Ascending aorta (tissue), 2 donors: Measurements from ENCODE around the gene TIE1. TPM values are rescaled to one million over a fixed set of nuclear protein-coding genes. Genes with fewer than 3 reads are reported as not detected.

Experiments used
- DNase-seq, 2 donors: peaks; one replicate each; pipeline ENCODE4 v3.0.0-alpha.2; 2019; ENCODE audit warnings: low spot score in 2 of 2
- H3K27ac ChIP-seq, 2 donors: fragments of 200-600 bp; sonication (generic); one replicate each; pipeline ENCODE4 v1.5.1; 2016 to 2017; ENCODE audit warnings: mild to moderate bottlenecking in 1 of 2
- H3K27me3 ChIP-seq: fragments of 200-600 bp; sonication (generic); one replicate; pipeline ENCODE4 v1.5.1; 2017
- H3K36me3 ChIP-seq, 2 donors: fragments of 200-600 bp; sonication (generic); one replicate each; pipeline ENCODE4 v1.5.1; 2016
- H3K4me1 ChIP-seq, 2 donors: fragments of 200-600 bp; sonication (generic); one replicate each; pipeline ENCODE4 v1.5.1; 2016 to 2017; ENCODE audit warnings: mild to moderate bottlenecking in 1 of 2
- H3K4me3 ChIP-seq, 2 donors: fragments of 200-600 bp; sonication (generic); one replicate each; pipeline ENCODE4 v1.5.1; 2016 to 2017; ENCODE audit warnings: mild to moderate bottlenecking in 1 of 2
- H3K9me3 ChIP-seq, 2 donors: fragments of 200-600 bp; sonication (generic); one replicate each; pipeline ENCODE4 v1.5.1; 2016
- intact Hi-C: fragments of 100-400 bp; cut with DNase I; formaldehyde crosslinking; loops from one replicate; pipeline ENCODE4 v1.15.1; 2023
- total RNA-seq: library from RNA; depleted of rRNA; stranded (reverse); fragments of >200 nt; gene quantifications from one replicate; pipeline ENCODE4 v1.1.0, GENCODE V29; 2016
- TF ChIP-seq, protein P1 (sequence below), 3 experiments: fragments of 200-600 bp in 2 of 3; fragments of 450-650 bp in 1 of 3; sonication (generic) in 2 of 3; IDR thresholded peaks; one replicate each; pipeline ENCODE4 v1.5.1; 2016 to 2019; ENCODE audit warnings: antibody characterized with exemption in 3 of 3, mild to moderate bottlenecking in 1 of 3, moderate library complexity in 1 of 3

TIE1 gene
- total RNA-seq, 1 donor from 2014 or later, result 120 TPM

DNA sequence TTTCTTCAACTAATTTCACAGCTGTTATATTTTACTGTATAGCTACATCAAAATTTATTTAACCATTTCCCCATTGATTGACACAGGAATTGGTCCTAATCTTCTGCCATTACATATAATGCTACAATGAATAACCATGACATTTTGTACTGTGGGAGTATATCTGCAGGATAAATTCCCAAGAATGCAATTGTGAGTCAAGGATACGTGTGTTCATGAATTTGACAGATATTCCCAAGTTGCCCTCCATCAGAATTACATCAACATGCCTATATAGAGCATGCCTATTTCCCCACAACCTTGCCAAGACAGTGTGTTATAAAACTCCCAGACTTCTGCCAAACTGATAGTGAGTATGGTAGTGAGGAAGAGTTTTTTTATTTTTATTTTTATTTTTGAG lies 2.7 kb upstream of the TIE1 start:
- H3K4me3 ChIP-seq, result no peak overlapping the region
- intact Hi-C loops, result no loop called here
- peaks cover 0 to 22% of the 10 kb centered on the region in 2 donors for H3K4me1 ChIP-seq
- H3K36me3 ChIP-seq, result no peaks in the 10 kb centered on the region
- H3K27ac ChIP-seq, result no peak overlapping the region
- H3K9me3 ChIP-seq, result no peaks in the 10 kb centered on the region
- TF ChIP-seq, protein P1, sequence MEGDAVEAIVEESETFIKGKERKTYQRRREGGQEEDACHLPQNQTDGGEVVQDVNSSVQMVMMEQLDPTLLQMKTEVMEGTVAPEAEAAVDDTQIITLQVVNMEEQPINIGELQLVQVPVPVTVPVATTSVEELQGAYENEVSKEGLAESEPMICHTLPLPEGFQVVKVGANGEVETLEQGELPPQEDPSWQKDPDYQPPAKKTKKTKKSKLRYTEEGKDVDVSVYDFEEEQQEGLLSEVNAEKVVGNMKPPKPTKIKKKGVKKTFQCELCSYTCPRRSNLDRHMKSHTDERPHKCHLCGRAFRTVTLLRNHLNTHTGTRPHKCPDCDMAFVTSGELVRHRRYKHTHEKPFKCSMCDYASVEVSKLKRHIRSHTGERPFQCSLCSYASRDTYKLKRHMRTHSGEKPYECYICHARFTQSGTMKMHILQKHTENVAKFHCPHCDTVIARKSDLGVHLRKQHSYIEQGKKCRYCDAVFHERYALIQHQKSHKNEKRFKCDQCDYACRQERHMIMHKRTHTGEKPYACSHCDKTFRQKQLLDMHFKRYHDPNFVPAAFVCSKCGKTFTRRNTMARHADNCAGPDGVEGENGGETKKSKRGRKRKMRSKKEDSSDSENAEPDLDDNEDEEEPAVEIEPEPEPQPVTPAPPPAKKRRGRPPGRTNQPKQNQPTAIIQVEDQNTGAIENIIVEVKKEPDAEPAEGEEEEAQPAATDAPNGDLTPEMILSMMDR (IDR thresholded peaks at IDR 0.05), result no peak
- no peak for DNase-seq
- H3K27me3 ChIP-seq, result no peaks in the 10 kb centered on the region

DNA sequence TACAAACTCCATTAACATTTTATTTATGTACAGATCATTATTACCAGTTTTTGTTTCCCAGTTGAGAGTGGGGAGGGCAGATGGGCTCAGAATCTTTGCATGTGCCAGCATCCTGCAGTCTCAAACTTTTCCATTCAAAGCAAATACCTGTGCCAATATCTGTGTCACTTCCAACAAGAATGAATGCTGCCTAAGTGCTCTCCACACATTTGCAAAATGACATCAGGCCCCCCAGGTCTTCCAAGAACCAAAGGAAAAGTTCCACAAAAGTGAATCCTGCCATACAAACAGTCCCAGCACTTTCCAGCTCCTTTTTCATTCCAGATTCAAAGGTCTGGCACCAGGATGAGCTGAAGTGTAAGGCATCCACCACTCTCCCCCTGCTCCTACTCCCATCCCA lies 1.7 kb upstream of the TIE1 start:
- intact Hi-C loops, result no loop called here
- H3K9me3 ChIP-seq, result no peaks in the 10 kb centered on the region
- H3K27ac ChIP-seq, result no peak overlapping the region
- H3K36me3 ChIP-seq, result no peaks in the 10 kb centered on the region
- no peak for DNase-seq
- H3K4me1 ChIP-seq, result peaks cover 0 to 22% of the 10 kb centered on the region in 2 donors
- TF ChIP-seq, protein P1 (IDR thresholded peaks at IDR 0.05), result no peak
- no peaks in the 10 kb centered on the region for H3K27me3 ChIP-seq
- H3K4me3 ChIP-seq, result no peak overlapping the region

DNA sequence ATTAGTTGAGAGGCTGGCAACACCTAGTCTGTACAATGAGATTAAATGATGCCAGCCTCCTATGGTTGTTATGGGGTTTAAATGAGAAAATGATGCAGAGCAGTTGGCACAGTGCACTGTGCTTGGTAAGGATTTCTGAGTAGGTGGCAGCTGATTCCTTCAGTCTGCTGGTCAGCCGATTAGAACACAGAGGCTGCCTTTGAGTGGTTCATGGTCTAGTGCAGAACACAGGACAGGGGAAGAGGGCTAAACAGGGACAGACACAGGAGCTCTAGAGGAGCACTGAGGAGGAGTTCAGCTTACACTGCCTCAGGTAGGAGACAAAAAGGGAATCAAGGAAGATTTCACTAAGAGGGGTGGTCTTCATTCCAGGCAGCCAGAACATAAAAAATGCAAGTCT lies 1.4 kb downstream of the TIE1 start:
- H3K36me3 ChIP-seq, result no peaks in the 10 kb centered on the region
- TF ChIP-seq, protein P1 (IDR thresholded peaks at IDR 0.05), result no peak
- no peak for DNase-seq
- H3K27ac ChIP-seq, result no peak overlapping the region
- H3K9me3 ChIP-seq, result no peaks in the 10 kb centered on the region
- H3K4me3 ChIP-seq, result no peak overlapping the region
- no peaks in the 10 kb centered on the region for H3K27me3 ChIP-seq
- H3K4me1 ChIP-seq, result no peaks in the 10 kb centered on the region
- intact Hi-C loops, result no loop called here

DNA sequence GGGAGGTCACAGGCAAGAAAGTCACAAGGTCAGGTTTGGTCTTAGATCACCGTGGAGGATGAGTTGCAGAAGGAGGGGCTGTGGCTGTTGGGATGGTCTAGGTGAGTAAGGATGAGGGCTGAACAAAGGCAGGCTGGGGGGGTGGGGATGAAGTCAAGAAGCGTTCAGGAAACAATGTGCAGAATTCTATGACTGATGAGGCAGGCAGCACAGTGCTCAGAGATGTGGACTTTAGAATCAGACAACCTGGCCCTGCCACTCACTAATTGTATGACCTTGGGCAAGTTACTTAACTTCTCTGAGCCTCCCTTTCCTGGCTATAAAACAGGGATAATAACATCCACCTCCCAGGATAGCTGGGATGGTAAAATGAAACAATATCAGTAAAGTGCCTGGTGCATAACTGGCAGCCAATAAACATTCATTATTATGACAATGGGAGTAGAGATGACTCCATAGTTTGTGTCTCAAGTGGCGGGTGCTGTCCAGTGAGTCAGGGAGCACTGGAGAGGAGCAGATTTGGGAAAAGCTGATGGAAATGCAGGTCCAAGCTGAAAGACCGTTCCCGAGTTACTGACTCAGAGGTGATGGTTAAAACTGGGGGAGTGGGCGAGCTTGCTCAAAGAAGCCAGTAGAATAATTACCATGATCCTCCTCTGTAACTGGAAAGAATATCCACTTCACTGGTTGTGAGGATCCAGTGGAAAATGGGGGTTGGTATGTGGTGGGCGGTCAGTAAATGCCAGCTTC lies 2.1 kb downstream of the TIE1 start:
- intact Hi-C loops, result no loop called here
- Histone ChIP-seq H3K27ac (no peak overlapping the region), H3K9me3 (no peaks in the 10 kb centered on the region), H3K4me1 (no peaks in the 10 kb centered on the region), H3K4me3 (no peak overlapping the region), H3K27me3 (no peaks in the 10 kb centered on the region), H3K36me3 (no peaks in the 10 kb centered on the region)
- DNase-seq, result no peak
- TF ChIP-seq, protein P1 (IDR thresholded peaks at IDR 0.05), result no peak

DNA sequence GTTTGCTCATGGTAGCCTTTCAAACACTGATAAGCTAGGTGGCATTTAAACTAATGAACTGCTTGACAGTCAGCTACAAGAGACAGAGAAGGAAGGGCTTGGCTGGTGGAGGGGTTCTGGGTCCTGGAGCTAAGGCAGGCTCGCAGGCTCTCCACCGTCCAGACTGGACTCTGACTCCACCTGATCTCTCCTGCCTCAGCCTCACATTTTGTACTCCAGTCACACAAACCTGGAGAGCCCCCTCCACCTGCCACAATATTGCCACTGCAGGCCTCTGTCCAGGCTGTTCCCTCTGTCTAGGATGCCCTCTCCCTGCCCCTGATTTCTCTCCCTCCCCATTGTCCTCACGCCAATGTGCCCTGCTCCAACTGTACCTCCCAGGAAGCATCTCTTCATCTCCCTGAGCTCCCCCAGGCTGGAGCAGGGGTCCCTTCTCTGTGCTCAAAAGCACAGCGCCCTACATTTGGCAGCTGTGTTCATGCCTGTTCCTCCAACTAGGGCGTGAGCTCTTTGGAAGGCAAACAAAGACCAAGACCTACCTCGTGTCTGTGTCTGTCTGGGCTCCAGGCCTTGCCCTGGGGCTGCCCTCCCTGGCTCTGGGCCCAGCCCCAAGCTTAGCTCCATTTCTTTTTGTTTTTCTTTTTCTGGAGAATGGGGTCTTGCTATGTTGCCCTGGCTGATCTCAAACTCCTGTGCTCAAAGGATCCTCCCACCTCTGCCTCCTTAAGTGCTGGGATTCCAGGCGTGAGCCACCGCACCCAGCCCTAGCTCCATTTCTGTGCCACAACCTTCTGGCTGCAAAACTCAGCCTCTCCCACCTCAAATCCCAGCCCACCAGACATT lies 2.9 kb downstream of the TIE1 start:
- no peak for DNase-seq
- no peaks in the 10 kb centered on the region for H3K27me3 ChIP-seq
- H3K9me3 ChIP-seq, result no peaks in the 10 kb centered on the region
- no peak overlapping the region for H3K4me3 ChIP-seq
- no peak overlapping the region for H3K27ac ChIP-seq
- H3K4me1 ChIP-seq, result no peaks in the 10 kb centered on the region
- no peaks in the 10 kb centered on the region for H3K36me3 ChIP-seq
- intact Hi-C loops, result no loop called here
- TF ChIP-seq, protein P1 (IDR thresholded peaks at IDR 0.05), result no peak
